Panc1 (cell line): ENCODE data around the gene KCNAB2. TPM values are rescaled to one million over a fixed set of nuclear protein-coding genes. Genes with fewer than 3 reads are reported as not detected.

Experiments used
- ATAC-seq: fragments of 200-7000 bp; cut with Tn5 transposase; 2 replicates; pipeline ENCODE4 v1.9.1; 2020; ENCODE audit warnings: mild to moderate bottlenecking, moderate library complexity
- BruUV-seq: library from RNA; stranded (reverse); fragments of 400-500 nt; replicated peaks from 2 replicates; lab custom pipeline; 2021; lab: Mats Ljungman, UMichigan
- CTCF ChIA-PET: fragments of 300-600 bp; sonication (Branson Sonifier 250); formaldehyde crosslinking; loops from one replicate; lab custom pipeline; 2022; ENCODE audit warnings: antibody characterized with exemption; lab: Charles Lee
- POLR2A ChIA-PET: fragments of 300-600 bp; sonication (Branson Sonifier 250); formaldehyde crosslinking; loops from one replicate; lab custom pipeline; 2022; ENCODE audit warnings: antibody characterized with exemption; lab: Charles Lee
- DNase-seq: peaks from one replicate; pipeline ENCODE4 v3.0.0-alpha.2; 2010; ENCODE audit warnings: low read depth, low spot score
- H3K27ac ChIP-seq: 2 replicates; pipeline ENCODE4 v1.5.1; 2011; ENCODE audit warnings: mild to moderate bottlenecking, low read length, inconsistent platforms
- H3K27me3 ChIP-seq: fragments of 200-500 bp; sonication (Bioruptor generic); 2 replicates; pipeline ENCODE4 v1.6.0; 2014; ENCODE audit warnings: low read length, inconsistent platforms; ENCODE audit not compliant: control insufficient read depth, insufficient read depth
- H3K36me3 ChIP-seq: fragments of 200-500 bp; sonication (Bioruptor generic); 2 replicates; pipeline ENCODE4 v1.5.1; 2014; ENCODE audit warnings: inconsistent platforms, mild to moderate bottlenecking, low read length, moderate library complexity; ENCODE audit not compliant: control insufficient read depth, insufficient read depth
- H3K4me1 ChIP-seq: 2 replicates; pipeline ENCODE4 v1.5.1; 2011; ENCODE audit warnings: inconsistent platforms, mild to moderate bottlenecking, low read length, moderate library complexity; ENCODE audit not compliant: control insufficient read depth, insufficient read depth
- H3K4me3 ChIP-seq, 2 experiments: 2 replicates each; pipeline ENCODE4 v1.5.1; 2011 to 2012; ENCODE audit warnings: low read depth in 2 of 2, low read length in 2 of 2, mild to moderate bottlenecking in 2 of 2, inconsistent platforms in 1 of 2, moderate library complexity in 1 of 2
- H3K9me3 ChIP-seq: fragments of 200-500 bp; sonication (Bioruptor generic); 2 replicates; pipeline ENCODE4 v1.5.1; 2014; ENCODE audit warnings: low read depth, mild to moderate bottlenecking, inconsistent platforms, low read length, moderate library complexity; ENCODE audit not compliant: control insufficient read depth, insufficient read depth
- POLR2AphosphoS5 ChIP-seq: IDR thresholded peaks from 2 replicates; pipeline ENCODE4 v1.6.1; 2012; ENCODE audit warnings: mild to moderate bottlenecking, low read depth, low read length, moderate library complexity
- SIN3A ChIP-seq: IDR thresholded peaks from 2 replicates; pipeline ENCODE4 v1.6.1; 2012; ENCODE audit warnings: low read depth, mild to moderate bottlenecking, low read length, moderate library complexity, borderline replicate concordance; ENCODE audit not compliant: insufficient read depth
- TCF7L2 ChIP-seq: IDR thresholded peaks from 2 replicates; pipeline ENCODE4 v1.6.1; 2011; ENCODE audit warnings: mild to moderate bottlenecking, low read depth, low read length, inconsistent platforms
- in situ Hi-C: cut with HindIII; loops from 2 replicates; pipeline ENCODE4 v1.10.0; 2016; ENCODE audit warnings: low sequenced_read_pairs, low pct_unique_long_range_greater_than_20kb
- intact Hi-C: fragments of 100-400 bp; cut with micrococcal nuclease; formaldehyde crosslinking; loops from one replicate; pipeline ENCODE4 v1.10.0; 2022; ENCODE audit not compliant: unreplicated experiment
- total RNA-seq: library from RNA; stranded (reverse); gene quantifications from one replicate; pipeline ENCODE4 v1.2.1, GENCODE V29; 2021; ENCODE audit not compliant: unreplicated experiment
- TF ChIP-seq, protein P1 (sequence below): fragments of 450-650 bp; IDR thresholded peaks from 2 replicates; pipeline ENCODE4 v1.5.1; 2017; ENCODE audit warnings: mild to moderate bottlenecking
- TF ChIP-seq, protein P2 (sequence below), 2 experiments: IDR thresholded peaks; 2 replicates each; pipeline ENCODE4 v1.6.1; 2011 to 2012; ENCODE audit warnings: low read depth in 2 of 2, control low read depth in 1 of 2, low read length in 1 of 2, mild to moderate bottlenecking in 1 of 2, moderate library complexity in 1 of 2; ENCODE audit not compliant: insufficient read depth in 1 of 2

The KCNAB2 gene
- total RNA-seq, 1 experiment from 2014 or later = 27.6 TPM

DNA sequence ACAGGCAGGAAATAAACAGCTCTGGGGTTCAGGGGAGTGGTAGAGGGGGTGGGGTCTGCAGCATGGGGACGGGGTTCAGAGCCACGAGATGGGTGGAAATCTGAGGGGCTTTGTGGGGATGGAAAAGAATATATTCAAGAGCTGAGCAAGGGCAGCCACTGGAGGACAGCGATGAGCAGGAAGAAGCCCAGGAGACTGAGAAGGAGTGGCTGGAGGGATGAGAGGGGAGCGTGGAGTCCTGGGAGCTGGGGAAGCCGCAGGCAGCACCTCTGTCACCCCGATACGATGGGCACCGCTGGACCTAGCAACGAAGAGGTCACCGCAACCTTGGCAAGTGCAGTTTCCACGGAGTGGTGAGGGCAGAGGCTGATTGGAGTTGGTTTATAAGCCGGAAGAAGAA is 10.0 kb upstream of the KCNAB2 start:
- no peak overlapping the region for H3K4me3 ChIP-seq
- no peak for ATAC-seq
- no peaks in the 10 kb centered on the region for H3K36me3 ChIP-seq
- no peak overlapping the region for H3K27ac ChIP-seq
- intact Hi-C loops = no loop called here
- no peaks in the 10 kb centered on the region for H3K9me3 ChIP-seq
- ChIA-PET POLR2A (no interaction called here), CTCF (interaction anchor here (0.6 kb wide), 1 partner anchor 42 kb away, joined by 6 read pairs; no protein-coding TSS in a partner anchor)
- H3K27me3 ChIP-seq = no peaks in the 10 kb centered on the region
- peaks cover 17% of the 10 kb centered on the region for H3K4me1 ChIP-seq
- TF ChIP-seq, protein P1, sequence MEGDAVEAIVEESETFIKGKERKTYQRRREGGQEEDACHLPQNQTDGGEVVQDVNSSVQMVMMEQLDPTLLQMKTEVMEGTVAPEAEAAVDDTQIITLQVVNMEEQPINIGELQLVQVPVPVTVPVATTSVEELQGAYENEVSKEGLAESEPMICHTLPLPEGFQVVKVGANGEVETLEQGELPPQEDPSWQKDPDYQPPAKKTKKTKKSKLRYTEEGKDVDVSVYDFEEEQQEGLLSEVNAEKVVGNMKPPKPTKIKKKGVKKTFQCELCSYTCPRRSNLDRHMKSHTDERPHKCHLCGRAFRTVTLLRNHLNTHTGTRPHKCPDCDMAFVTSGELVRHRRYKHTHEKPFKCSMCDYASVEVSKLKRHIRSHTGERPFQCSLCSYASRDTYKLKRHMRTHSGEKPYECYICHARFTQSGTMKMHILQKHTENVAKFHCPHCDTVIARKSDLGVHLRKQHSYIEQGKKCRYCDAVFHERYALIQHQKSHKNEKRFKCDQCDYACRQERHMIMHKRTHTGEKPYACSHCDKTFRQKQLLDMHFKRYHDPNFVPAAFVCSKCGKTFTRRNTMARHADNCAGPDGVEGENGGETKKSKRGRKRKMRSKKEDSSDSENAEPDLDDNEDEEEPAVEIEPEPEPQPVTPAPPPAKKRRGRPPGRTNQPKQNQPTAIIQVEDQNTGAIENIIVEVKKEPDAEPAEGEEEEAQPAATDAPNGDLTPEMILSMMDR = peak; percentile 68
- TF ChIP-seq, protein P2, sequence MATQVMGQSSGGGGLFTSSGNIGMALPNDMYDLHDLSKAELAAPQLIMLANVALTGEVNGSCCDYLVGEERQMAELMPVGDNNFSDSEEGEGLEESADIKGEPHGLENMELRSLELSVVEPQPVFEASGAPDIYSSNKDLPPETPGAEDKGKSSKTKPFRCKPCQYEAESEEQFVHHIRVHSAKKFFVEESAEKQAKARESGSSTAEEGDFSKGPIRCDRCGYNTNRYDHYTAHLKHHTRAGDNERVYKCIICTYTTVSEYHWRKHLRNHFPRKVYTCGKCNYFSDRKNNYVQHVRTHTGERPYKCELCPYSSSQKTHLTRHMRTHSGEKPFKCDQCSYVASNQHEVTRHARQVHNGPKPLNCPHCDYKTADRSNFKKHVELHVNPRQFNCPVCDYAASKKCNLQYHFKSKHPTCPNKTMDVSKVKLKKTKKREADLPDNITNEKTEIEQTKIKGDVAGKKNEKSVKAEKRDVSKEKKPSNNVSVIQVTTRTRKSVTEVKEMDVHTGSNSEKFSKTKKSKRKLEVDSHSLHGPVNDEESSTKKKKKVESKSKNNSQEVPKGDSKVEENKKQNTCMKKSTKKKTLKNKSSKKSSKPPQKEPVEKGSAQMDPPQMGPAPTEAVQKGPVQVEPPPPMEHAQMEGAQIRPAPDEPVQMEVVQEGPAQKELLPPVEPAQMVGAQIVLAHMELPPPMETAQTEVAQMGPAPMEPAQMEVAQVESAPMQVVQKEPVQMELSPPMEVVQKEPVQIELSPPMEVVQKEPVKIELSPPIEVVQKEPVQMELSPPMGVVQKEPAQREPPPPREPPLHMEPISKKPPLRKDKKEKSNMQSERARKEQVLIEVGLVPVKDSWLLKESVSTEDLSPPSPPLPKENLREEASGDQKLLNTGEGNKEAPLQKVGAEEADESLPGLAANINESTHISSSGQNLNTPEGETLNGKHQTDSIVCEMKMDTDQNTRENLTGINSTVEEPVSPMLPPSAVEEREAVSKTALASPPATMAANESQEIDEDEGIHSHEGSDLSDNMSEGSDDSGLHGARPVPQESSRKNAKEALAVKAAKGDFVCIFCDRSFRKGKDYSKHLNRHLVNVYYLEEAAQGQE (IDR thresholded peaks at IDR 0.05; ENCODE audit: insufficient read depth in 1 of 2, low read depth in 2 of 2, low read length in 1 of 2) = no peak
- no peak for TF ChIP-seq SIN3A
- BruUV-seq = no TSS peak
- no peak for DNase-seq
- in situ Hi-C loops = no loop called here

DNA sequence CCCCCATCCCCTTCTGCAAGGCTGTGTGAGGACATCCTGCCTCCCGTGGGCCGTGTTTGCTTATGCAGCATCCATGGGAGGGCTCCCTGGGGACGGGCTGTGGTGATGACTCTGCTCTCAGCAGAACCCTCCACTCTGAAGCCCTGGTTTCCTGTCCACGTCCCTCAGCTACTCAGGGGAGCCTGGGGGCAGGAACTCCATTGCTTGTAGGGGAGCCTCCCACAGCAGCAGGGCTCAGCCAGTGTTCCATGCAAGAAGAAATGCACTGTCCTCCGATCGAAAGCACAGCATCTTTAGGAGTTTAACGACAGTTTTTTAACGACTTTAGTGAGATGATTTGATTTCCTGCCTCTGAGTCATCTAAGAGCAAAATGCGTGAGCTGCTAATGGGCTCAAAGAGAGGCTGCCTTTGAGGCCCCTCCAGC is 8.3 kb upstream of the KCNAB2 start:
- CTCF ChIA-PET = interaction anchor here (0.6 kb wide), 1 partner anchor 322 kb away, joined by 3 read pairs; no protein-coding TSS in a partner anchor
- in situ Hi-C loops = no loop called here

More for the DNA sequence above, 8.3 kb upstream of the KCNAB2 start:
- no TSS peak for BruUV-seq
- H3K27me3 ChIP-seq = no peaks in the 10 kb centered on the region
- TF ChIP-seq POLR2AphosphoS5 (no peak), SIN3A (no peak), TCF7L2 (no peak)
- TF ChIP-seq, protein P1 = no peak
- TF ChIP-seq, protein P2 (IDR thresholded peaks at IDR 0.05; ENCODE audit: insufficient read depth in 1 of 2, low read depth in 2 of 2, low read length in 1 of 2) = no peak
- intact Hi-C loops = no loop called here
- no peaks in the 10 kb centered on the region for H3K9me3 ChIP-seq
- no peaks in the 10 kb centered on the region for H3K36me3 ChIP-seq
- peaks cover 17% of the 10 kb centered on the region for H3K4me1 ChIP-seq
- DNase-seq (no peak), ATAC-seq (peak; percentile 54)
- no peak overlapping the region for H3K4me3 ChIP-seq
- POLR2A ChIA-PET = no interaction called here
- H3K27ac ChIP-seq = peak overlapping the region; percentile 42
